ENCODE measurements around the gene LPP. TPM values are rescaled to one million over a fixed set of nuclear protein-coding genes. Genes with fewer than 3 reads are reported as not detected.

Gene LPP
- total RNA-seq, 4 donors from 2014 or later: 207 to 592 (median 406) TPM

DNA sequence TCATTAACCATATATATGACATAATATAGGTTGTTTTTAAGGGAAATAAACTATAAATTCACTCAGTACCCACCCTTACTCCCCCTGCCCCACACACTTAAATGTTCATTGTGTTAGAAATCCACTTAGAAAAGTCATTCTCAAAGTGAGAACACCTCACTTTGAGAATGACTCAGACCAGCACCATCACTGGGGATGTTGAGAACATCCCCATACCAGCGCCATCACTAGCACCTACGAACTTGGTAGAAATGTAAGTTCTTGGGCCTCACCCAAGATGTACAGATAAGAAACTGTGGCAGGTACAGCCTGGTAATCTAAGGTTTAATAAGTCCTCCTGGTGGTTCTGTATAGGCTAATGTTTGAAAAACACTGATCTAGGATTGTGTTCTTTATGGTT, 362.6 kb downstream of the LPP start:
- H3K4me1 ChIP-seq: no peaks in the 10 kb centered on the region
- 80 to 100% methylated on average over 2 of the region's 2 CpGs for WGBS, 2 donors (ENCODE audit: low coverage in 1 of 2)
- TF ChIP-seq, protein P1, sequence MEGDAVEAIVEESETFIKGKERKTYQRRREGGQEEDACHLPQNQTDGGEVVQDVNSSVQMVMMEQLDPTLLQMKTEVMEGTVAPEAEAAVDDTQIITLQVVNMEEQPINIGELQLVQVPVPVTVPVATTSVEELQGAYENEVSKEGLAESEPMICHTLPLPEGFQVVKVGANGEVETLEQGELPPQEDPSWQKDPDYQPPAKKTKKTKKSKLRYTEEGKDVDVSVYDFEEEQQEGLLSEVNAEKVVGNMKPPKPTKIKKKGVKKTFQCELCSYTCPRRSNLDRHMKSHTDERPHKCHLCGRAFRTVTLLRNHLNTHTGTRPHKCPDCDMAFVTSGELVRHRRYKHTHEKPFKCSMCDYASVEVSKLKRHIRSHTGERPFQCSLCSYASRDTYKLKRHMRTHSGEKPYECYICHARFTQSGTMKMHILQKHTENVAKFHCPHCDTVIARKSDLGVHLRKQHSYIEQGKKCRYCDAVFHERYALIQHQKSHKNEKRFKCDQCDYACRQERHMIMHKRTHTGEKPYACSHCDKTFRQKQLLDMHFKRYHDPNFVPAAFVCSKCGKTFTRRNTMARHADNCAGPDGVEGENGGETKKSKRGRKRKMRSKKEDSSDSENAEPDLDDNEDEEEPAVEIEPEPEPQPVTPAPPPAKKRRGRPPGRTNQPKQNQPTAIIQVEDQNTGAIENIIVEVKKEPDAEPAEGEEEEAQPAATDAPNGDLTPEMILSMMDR (IDR thresholded peaks at IDR 0.05): no peak
- TF ChIP-seq POLR2A (IDR thresholded peaks at IDR 0.05): no peak
- no peak for TF ChIP-seq POLR2AphosphoS5 (IDR thresholded peaks at IDR 0.05)
- TF ChIP-seq EP300 (IDR thresholded peaks at IDR 0.05; ENCODE audit: low read depth): no peak
- in situ Hi-C loops (cut with MboI; ENCODE audit: low pct_ligation_motif_present in 1 of 4, low pct_unique_long_range_greater_than_20kb in 1 of 4, low sequenced_read_pairs in 3 of 4) (no loop called here), intact Hi-C loops (cut with DNase I; ENCODE audit: low total_unique reads) (no loop called here)
- no peak overlapping the region for H3K4me3 ChIP-seq
- H3K36me3 ChIP-seq: no peaks in the 10 kb centered on the region
- DNase-seq: no peak
- no peaks in the 10 kb centered on the region for H3K9me3 ChIP-seq
- H3K27me3 ChIP-seq: no peaks in the 10 kb centered on the region
- H3K27ac ChIP-seq: no peak overlapping the region

DNA sequence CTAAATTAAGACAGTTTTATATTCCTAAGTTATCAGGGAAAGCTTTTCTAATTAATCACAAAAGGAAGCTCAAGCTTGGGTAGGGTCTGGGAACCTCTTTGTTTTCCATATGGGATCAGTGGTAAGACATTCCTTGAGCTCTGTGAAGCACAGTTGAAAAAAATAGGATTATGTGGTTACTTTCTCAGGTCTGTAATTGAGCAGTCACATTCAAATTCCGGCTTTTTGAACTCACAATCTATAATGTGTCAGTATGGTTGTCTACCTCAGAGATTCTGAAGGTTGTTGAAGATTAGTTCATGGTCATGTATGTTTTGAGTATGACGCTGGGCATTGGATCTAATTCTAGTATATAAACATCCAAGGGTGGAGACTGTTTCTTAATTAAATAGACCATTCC, 364.5 kb downstream of the LPP start:
- DNase-seq: no peak
- no peaks in the 10 kb centered on the region for H3K9me3 ChIP-seq
- in situ Hi-C loops (cut with MboI; ENCODE audit: low pct_ligation_motif_present in 1 of 4, low pct_unique_long_range_greater_than_20kb in 1 of 4, low sequenced_read_pairs in 3 of 4) (no loop called here), intact Hi-C loops (cut with DNase I; ENCODE audit: low total_unique reads) (no loop called here)
- H3K4me1 ChIP-seq: no peaks in the 10 kb centered on the region
- no peak for TF ChIP-seq POLR2A (IDR thresholded peaks at IDR 0.05)
- TF ChIP-seq EP300 (IDR thresholded peaks at IDR 0.05; ENCODE audit: low read depth): no peak
- TF ChIP-seq, protein P1 (IDR thresholded peaks at IDR 0.05): no peak
- TF ChIP-seq POLR2AphosphoS5 (IDR thresholded peaks at IDR 0.05): no peak
- no peaks in the 10 kb centered on the region for H3K36me3 ChIP-seq
- no peak overlapping the region for H3K27ac ChIP-seq
- no peak overlapping the region for H3K4me3 ChIP-seq
- H3K27me3 ChIP-seq: no peaks in the 10 kb centered on the region
- WGBS, 2 donors (ENCODE audit: low coverage in 1 of 2): 77 to 93% methylated on average over 2 of the region's 2 CpGs

DNA sequence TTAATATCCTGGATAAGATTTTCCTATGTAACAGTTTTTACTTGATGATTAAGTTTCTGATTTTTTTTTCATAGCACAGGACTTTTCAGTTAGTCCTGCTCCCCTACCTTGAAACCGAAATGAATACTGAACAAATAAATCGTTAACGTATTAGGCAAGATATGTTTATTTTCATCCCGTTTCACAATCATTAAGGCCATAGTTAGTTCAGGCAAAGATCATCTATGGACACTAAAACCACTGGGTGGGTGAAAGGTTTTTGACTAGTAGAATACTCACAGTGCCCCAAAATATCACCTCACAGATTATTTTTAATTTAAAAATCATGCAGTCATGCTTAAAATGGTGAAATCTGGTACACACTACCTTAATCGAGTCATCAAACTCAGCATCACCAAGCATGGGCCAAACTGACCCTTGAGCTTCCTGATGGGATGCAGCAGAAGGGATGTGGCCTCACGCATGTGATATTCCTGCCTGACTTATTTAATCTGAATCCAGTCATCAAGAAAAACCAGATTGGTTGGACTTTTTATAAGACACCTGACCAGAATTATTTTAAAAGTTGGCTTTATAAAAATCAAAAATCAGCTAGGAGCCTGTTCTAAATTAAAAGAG, 365.0 kb downstream of the LPP start:
- Histone ChIP-seq H3K9me3 (no peaks in the 10 kb centered on the region), H3K36me3 (no peaks in the 10 kb centered on the region), H3K4me1 (no peaks in the 10 kb centered on the region), H3K27me3 (no peaks in the 10 kb centered on the region), H3K27ac (no peak overlapping the region), H3K4me3 (no peak overlapping the region)
- intact Hi-C loops (cut with DNase I; ENCODE audit: low total_unique reads) (no loop called here), in situ Hi-C loops (cut with MboI; ENCODE audit: low pct_ligation_motif_present in 1 of 4, low pct_unique_long_range_greater_than_20kb in 1 of 4, low sequenced_read_pairs in 3 of 4) (no loop called here)
- 81 to 92% methylated on average over 5 to 6 of the region's 6 CpGs for WGBS, 2 donors (ENCODE audit: low coverage in 1 of 2)
- DNase-seq: no peak
- TF ChIP-seq EP300 (IDR thresholded peaks at IDR 0.05; ENCODE audit: low read depth) (no peak), POLR2A (IDR thresholded peaks at IDR 0.05) (no peak), POLR2AphosphoS5 (IDR thresholded peaks at IDR 0.05) (no peak)
- TF ChIP-seq, protein P1 (IDR thresholded peaks at IDR 0.05): no peak

DNA sequence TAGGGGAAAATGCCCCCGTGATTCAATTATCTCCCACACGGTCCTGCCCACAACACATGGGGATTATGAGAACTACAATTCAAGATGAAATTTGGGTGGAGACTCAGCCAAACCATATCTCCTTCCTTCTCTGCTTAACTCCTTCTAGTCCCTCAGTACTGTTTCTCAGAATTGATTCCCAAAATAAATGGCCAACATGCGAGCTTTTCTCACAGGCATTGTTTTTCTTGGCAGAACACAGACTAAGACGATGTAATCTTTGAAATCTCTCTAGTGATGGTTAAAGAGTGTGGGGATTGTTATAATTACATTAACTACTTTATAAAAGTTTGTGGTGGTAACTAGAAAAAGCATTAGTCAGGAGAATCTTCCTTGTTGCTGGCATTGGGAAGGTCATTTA, 366.5 kb downstream of the LPP start:
- Histone ChIP-seq H3K4me1 (no peaks in the 10 kb centered on the region), H3K9me3 (no peaks in the 10 kb centered on the region), H3K27me3 (no peaks in the 10 kb centered on the region), H3K36me3 (peaks cover 0 to 6% (median under 1%) of the 10 kb centered on the region in 4 donors), H3K27ac (no peak overlapping the region), H3K4me3 (no peak overlapping the region)
- in situ Hi-C loops (cut with MboI; ENCODE audit: low pct_ligation_motif_present in 1 of 4, low pct_unique_long_range_greater_than_20kb in 1 of 4, low sequenced_read_pairs in 3 of 4): no loop called here
- DNase-seq: no peak
- TF ChIP-seq POLR2A (IDR thresholded peaks at IDR 0.05) (no peak), EP300 (IDR thresholded peaks at IDR 0.05; ENCODE audit: low read depth) (no peak), POLR2AphosphoS5 (IDR thresholded peaks at IDR 0.05) (no peak)
- TF ChIP-seq, protein P1 (IDR thresholded peaks at IDR 0.05): no peak
- intact Hi-C loops (cut with DNase I; ENCODE audit: low total_unique reads): loop anchor here (2.0 kb wide), 1 partner anchor 732 kb away; no protein-coding TSS in a partner anchor
- 72 to 77% methylated on average over 3 to 4 of the region's 4 CpGs for WGBS, 2 donors (ENCODE audit: low coverage in 1 of 2)
